Measurements from ENCODE around the gene CELF2.

- TF ChIP-seq POLR2AphosphoS5 (IDR thresholded peaks at IDR 0.05; ENCODE audit: low read depth, low read length) (no peak), SIN3A (IDR thresholded peaks at IDR 0.05; ENCODE audit: borderline replicate concordance, insufficient read depth, low read length) (no peak), REST (IDR thresholded peaks at IDR 0.05; ENCODE audit: insufficient read depth in 1 of 2, low read depth in 2 of 2, low read length in 2 of 2) (no peak), TAF1 (IDR thresholded peaks at IDR 0.05; ENCODE audit: borderline replicate concordance, insufficient read depth, low read length) (no peak), FOXP2 (optimal IDR thresholded peaks at IDR 0.05; ENCODE audit: borderline replicate concordance, extremely low read depth, extremely low read length, insufficient read depth) (no peak)
Observed at GRCh38 chr10:11087372-11087771, 69.7 kb downstream of the CELF2 start.

Measured in PFSK-1 (cell line).